GM19035 (cell line): ENCODE data around the gene CASZ1.

ENCODE experiments used
- ATAC-seq: cut with Tn5 transposase; IDR thresholded peaks from one replicate; pipeline ENCODE4 v1.9.1; 2021; ENCODE audit not compliant: unreplicated experiment

CASZ1 gene

GRCh38 chr1:10754568-10755329 is 41.7 kb downstream of the CASZ1 start:
- ATAC-seq: no peak

GRCh38 chr1:10753299-10753698 is 43.1 kb downstream of the CASZ1 start:
- no peak for ATAC-seq

- no peak for ATAC-seq
Measured at GRCh38 chr1:10751561-10752085, 44.8 kb downstream of the CASZ1 start.

GRCh38 chr1:10751160-10751559 is 45.3 kb downstream of the CASZ1 start:
- ATAC-seq: no peak

- no peak for ATAC-seq
Measured at GRCh38 chr1:10745886-10746455, 50.5 kb downstream of the CASZ1 start.

- ATAC-seq: no peak
Measured at GRCh38 chr1:10745383-10745782, 51.1 kb downstream of the CASZ1 start.

GRCh38 chr1:10744654-10745238 is 51.7 kb downstream of the CASZ1 start:
- no peak for ATAC-seq

- no peak for ATAC-seq
Measured at GRCh38 chr1:10744029-10744428, 52.4 kb downstream of the CASZ1 start.

- ATAC-seq: no peak
Measured at GRCh38 chr1:10741696-10742095, 54.8 kb downstream of the CASZ1 start.

GRCh38 chr1:10740123-10740522 is 56.3 kb downstream of the CASZ1 start:
- ATAC-seq: no peak

GRCh38 chr1:10739589-10739988 is 56.9 kb downstream of the CASZ1 start:
- no peak for ATAC-seq

- no peak for ATAC-seq
Measured at GRCh38 chr1:10738061-10739058, 58.1 kb downstream of the CASZ1 start.

GRCh38 chr1:10737651-10738050 is 58.8 kb downstream of the CASZ1 start:
- ATAC-seq: no peak

GRCh38 chr1:10736634-10737586 is 59.5 kb downstream of the CASZ1 start:
- ATAC-seq: no peak

- no peak for ATAC-seq
Measured at GRCh38 chr1:10735563-10736305, 60.7 kb downstream of the CASZ1 start.

- no peak for ATAC-seq
Measured at GRCh38 chr1:10734962-10735544, 61.4 kb downstream of the CASZ1 start.

GRCh38 chr1:10734375-10734774 is 62.1 kb downstream of the CASZ1 start:
- no peak for ATAC-seq

- ATAC-seq: peak; percentile 65
Measured at GRCh38 chr1:10733474-10734366, 62.7 kb downstream of the CASZ1 start.
